ENCODE data around the gene HSPA1A. TPM values are rescaled to one million over a fixed set of nuclear protein-coding genes. Genes with fewer than 3 reads are reported as not detected.

HSPA1A gene
- total and polyA plus RNA-seq, 7 experiments from 2014 or later, result 6.7 to 125 (median 30.3) TPM

- no peaks in the 10 kb centered on the region for H3K27me3 Mint-ChIP-seq
- Histone ChIP-seq H3K9me3 (ENCODE audit: control insufficient read depth in 2 of 3, low read length in 3 of 3) (no peaks in the 10 kb centered on the region), H3K27me3 (ENCODE audit: control insufficient read depth in 2 of 2, insufficient read depth in 2 of 2, low read length in 2 of 2) (no peaks in the 10 kb centered on the region), H3K36me3 (ENCODE audit: control insufficient read depth in 2 of 3, insufficient read depth in 3 of 3, low read length in 3 of 3) (no peaks in the 10 kb centered on the region), H3K4me1 (ENCODE audit: control insufficient read depth in 2 of 2, insufficient read depth in 2 of 2, low read length in 2 of 2) (peaks cover 23 to 27% of the 10 kb centered on the region in 2 donors), H3K4me3 (ENCODE audit: low read length) (no peak overlapping the region), H3K27ac (ENCODE audit: low read depth, low read length) (no peak overlapping the region)
- DNase-seq, result peak; percentile 56 to 85 (median 71)
- peaks cover 0 to 5% (median 0%) of the 10 kb centered on the region in 11 donors for H3K9me3 Mint-ChIP-seq
- POLR2A ChIA-PET, result interaction anchor here (0.9 to 1.9 kb wide), 3 partner anchors 22 to 190 kb away, joined by 3 to 6 read pairs (median 3); partner anchors contain the start of genes SKIC2 and VARS1
- peak overlapping the region in 4 of 9 donors; percentile 6 to 68 (median 38) for H3K27ac Mint-ChIP-seq
- peaks cover 4 to 38% (median 34%) of the 10 kb centered on the region in 7 donors for H3K4me1 Mint-ChIP-seq
- peak; percentile 89 for ATAC-seq
- H3K36me3 Mint-ChIP-seq, result peaks cover 0 to 16% (median 0%) of the 10 kb centered on the region in 5 donors
- H3K4me3 Mint-ChIP-seq, result peak overlapping the region in 3 of 10 donors; percentile 2 to 45 (median 7)
- CTCF ChIA-PET, result interaction anchor here (0.6 to 2.2 kb wide), 11 partner anchors 9 to 58 kb away, joined by 3 to 16 read pairs (median 5); partner anchors contain the start of genes CLIC1, DDAH2, HSPA1B and LSM2
- intact Hi-C loops (cut with micrococcal nuclease), result loop anchor here (1.0 to 2.0 kb wide), 5 partner anchors 28 to 89 kb away; partner anchors contain the start of genes DDAH2 (in 1 of the 2) and LY6G5C (in 1 of the 2)
These were observed 45.5 kb upstream of the HSPA1A start for GRCh38 chr6:31769684-31770371.

GRCh38 chr6:31770860-31771259, 44.5 kb upstream of the HSPA1A start:
- no peak overlapping the region for H3K27ac ChIP-seq (ENCODE audit: low read depth, low read length)
- H3K4me3 Mint-ChIP-seq, result peak overlapping the region in 4 of 10 donors; percentile 6 to 42 (median 24)
- POLR2A ChIA-PET, result interaction anchor here (0.6 to 1.7 kb wide), 8 partner anchors 23 to 985 kb away, joined by 3 to 6 read pairs (median 3); partner anchors contain the start of genes HSPA1A, HSPA1L and SKIC2

GRCh38 chr6:31771992-31772358, 43.4 kb upstream of the HSPA1A start:
- Mint-ChIP-seq H3K27me3 (no peaks in the 10 kb centered on the region), H3K27ac (peak overlapping the region in 7 of 9 donors; percentile 31 to 86 (median 71)), H3K4me1 (peaks cover 9 to 55% (median 42%) of the 10 kb centered on the region in 7 donors), H3K36me3 (peaks cover 0 to 15% (median 0%) of the 10 kb centered on the region in 5 donors), H3K9me3 (peaks cover 0 to 5% (median 0%) of the 10 kb centered on the region in 11 donors), H3K4me3 (peak overlapping the region in 9 of 10 donors; percentile 56 to 80 (median 71))
- CTCF ChIA-PET, result interaction anchor here (0.6 to 1.5 kb wide), 3 partner anchors 14 to 732 kb away, joined by 4 to 5 read pairs (median 4); partner anchors contain the start of gene MSH5
- no peak overlapping the region for H3K27ac ChIP-seq (ENCODE audit: low read depth, low read length)
- H3K4me3 ChIP-seq (ENCODE audit: low read length), result no peak overlapping the region
- no peaks in the 10 kb centered on the region for H3K27me3 ChIP-seq (ENCODE audit: control insufficient read depth in 2 of 2, insufficient read depth in 2 of 2, low read length in 2 of 2)
- POLR2A ChIA-PET, result interaction anchor here (0.5 to 1.7 kb wide), 5 partner anchors 24 to 53 kb away, joined by 3 to 6 read pairs (median 6); partner anchors contain the start of genes HSPA1A and HSPA1L
- intact Hi-C loops (cut with micrococcal nuclease), result loop anchor here (1.0 to 2.0 kb wide), 2 partner anchors 23 to 45 kb away; partner anchors contain the start of gene VARS1 (in 2 of the 2)
- peak in 1 of 9 donors; percentile 51 for DNase-seq
- H3K36me3 ChIP-seq (ENCODE audit: control insufficient read depth in 2 of 3, insufficient read depth in 3 of 3, low read length in 3 of 3), result no peaks in the 10 kb centered on the region
- peaks cover 30 to 38% of the 10 kb centered on the region in 2 donors for H3K4me1 ChIP-seq (ENCODE audit: control insufficient read depth in 2 of 2, insufficient read depth in 2 of 2, low read length in 2 of 2)
- no peaks in the 10 kb centered on the region for H3K9me3 ChIP-seq (ENCODE audit: control insufficient read depth in 2 of 3, low read length in 3 of 3)
- no peak for ATAC-seq

More at GRCh38 chr6:31770860-31771259, 44.5 kb upstream of the HSPA1A start:
- Histone ChIP-seq H3K36me3 (ENCODE audit: control insufficient read depth in 2 of 3, insufficient read depth in 3 of 3, low read length in 3 of 3) (no peaks in the 10 kb centered on the region), H3K4me1 (ENCODE audit: control insufficient read depth in 2 of 2, insufficient read depth in 2 of 2, low read length in 2 of 2) (peaks cover 23 to 27% of the 10 kb centered on the region in 2 donors), H3K4me3 (ENCODE audit: low read length) (no peak overlapping the region), H3K27me3 (ENCODE audit: control insufficient read depth in 2 of 2, insufficient read depth in 2 of 2, low read length in 2 of 2) (no peaks in the 10 kb centered on the region), H3K9me3 (ENCODE audit: control insufficient read depth in 2 of 3, low read length in 3 of 3) (no peaks in the 10 kb centered on the region)
- CTCF ChIA-PET, result interaction anchor here (1.0 to 1.8 kb wide), 4 partner anchors 32 to 57 kb away, joined by 3 to 16 read pairs (median 6); partner anchors contain the start of genes DDAH2, HSPA1B, LSM2 and MSH5
- intact Hi-C loops (cut with micrococcal nuclease), result loop anchor here in 1 of 2 donors (1.0 kb wide), 1 partner anchor 29 kb away; no protein-coding TSS in a partner anchor
- DNase-seq (peak in 1 of 9 donors; percentile 7), ATAC-seq (no peak)
- H3K4me1 Mint-ChIP-seq, result peaks cover 4 to 47% (median 36%) of the 10 kb centered on the region in 7 donors
- H3K27me3 Mint-ChIP-seq, result no peaks in the 10 kb centered on the region
- H3K27ac Mint-ChIP-seq, result peak overlapping the region in 2 of 9 donors; percentile 19 to 74
- peaks cover 0 to 5% (median 0%) of the 10 kb centered on the region in 11 donors for H3K9me3 Mint-ChIP-seq
- H3K36me3 Mint-ChIP-seq, result peaks cover 0 to 15% (median 0%) of the 10 kb centered on the region in 5 donors

GRCh38 chr6:31775184-31775583, 40.2 kb upstream of the HSPA1A start:
- DNase-seq (no peak), ATAC-seq (no peak)
- Histone ChIP-seq H3K27ac (ENCODE audit: low read depth, low read length) (no peak overlapping the region), H3K27me3 (ENCODE audit: control insufficient read depth in 2 of 2, insufficient read depth in 2 of 2, low read length in 2 of 2) (no peaks in the 10 kb centered on the region), H3K36me3 (ENCODE audit: control insufficient read depth in 2 of 3, insufficient read depth in 3 of 3, low read length in 3 of 3) (peaks cover 0 to 25% (median 4%) of the 10 kb centered on the region in 3 experiments), H3K4me3 (ENCODE audit: low read length) (no peak overlapping the region), H3K4me1 (ENCODE audit: control insufficient read depth in 2 of 2, insufficient read depth in 2 of 2, low read length in 2 of 2) (peaks cover 37 to 41% of the 10 kb centered on the region in 2 donors), H3K9me3 (ENCODE audit: control insufficient read depth in 2 of 3, low read length in 3 of 3) (no peaks in the 10 kb centered on the region)
- no peaks in the 10 kb centered on the region for H3K27me3 Mint-ChIP-seq
- ChIA-PET POLR2A (no interaction called here), CTCF (interaction anchor here (1.2 to 2.1 kb wide), 2 partner anchors 11 to 45 kb away, joined by 3 to 9 read pairs; no protein-coding TSS in a partner anchor)
- intact Hi-C loops (cut with micrococcal nuclease), result no loop called here
- peak overlapping the region in 1 of 10 donors; percentile 14 for H3K4me3 Mint-ChIP-seq
- peaks cover 0 to 13% (median 1%) of the 10 kb centered on the region in 5 donors for H3K36me3 Mint-ChIP-seq
- peaks cover 0 to 4% (median 0%) of the 10 kb centered on the region in 11 donors for H3K9me3 Mint-ChIP-seq
- peaks cover 5 to 49% (median 46%) of the 10 kb centered on the region in 7 donors for H3K4me1 Mint-ChIP-seq
- H3K27ac Mint-ChIP-seq, result peak overlapping the region in 1 of 9 donors; percentile 77

GRCh38 chr6:31775633-31776484, 39.5 kb upstream of the HSPA1A start:
- peaks cover 5 to 48% (median 43%) of the 10 kb centered on the region in 7 donors for H3K4me1 Mint-ChIP-seq
- Histone ChIP-seq H3K36me3 (ENCODE audit: control insufficient read depth in 2 of 3, insufficient read depth in 3 of 3, low read length in 3 of 3) (peaks cover 0 to 31% (median 4%) of the 10 kb centered on the region in 3 experiments), H3K9me3 (ENCODE audit: control insufficient read depth in 2 of 3, low read length in 3 of 3) (no peaks in the 10 kb centered on the region), H3K27me3 (ENCODE audit: control insufficient read depth in 2 of 2, insufficient read depth in 2 of 2, low read length in 2 of 2) (no peaks in the 10 kb centered on the region), H3K27ac (ENCODE audit: low read depth, low read length) (no peak overlapping the region), H3K4me3 (ENCODE audit: low read length) (no peak overlapping the region), H3K4me1 (ENCODE audit: control insufficient read depth in 2 of 2, insufficient read depth in 2 of 2, low read length in 2 of 2) (peaks cover 37 to 38% of the 10 kb centered on the region in 2 donors)
- peak overlapping the region in 3 of 9 donors; percentile 5 to 83 (median 51) for H3K27ac Mint-ChIP-seq
- ATAC-seq, result no peak
- peak overlapping the region in 4 of 10 donors; percentile 42 to 65 (median 52) for H3K4me3 Mint-ChIP-seq
- DNase-seq, result no peak
- peaks cover 0 to 4% (median 0%) of the 10 kb centered on the region in 11 donors for H3K9me3 Mint-ChIP-seq
- POLR2A ChIA-PET, result interaction anchor here (0.5 kb wide), 1 partner anchor 12 kb away, joined by 3 read pairs; no protein-coding TSS in a partner anchor
- H3K27me3 Mint-ChIP-seq, result no peaks in the 10 kb centered on the region
- CTCF ChIA-PET, result interaction anchor here (1.2 kb wide), 1 partner anchor 11 kb away, joined by 3 read pairs; no protein-coding TSS in a partner anchor
- intact Hi-C loops (cut with micrococcal nuclease), result loop anchor here in 1 of 2 donors (2.0 kb wide), 1 partner anchor 37 kb away; no protein-coding TSS in a partner anchor
- H3K36me3 Mint-ChIP-seq, result peaks cover 0 to 18% (median 4%) of the 10 kb centered on the region in 5 donors
